Fibroblast of pulmonary artery (primary cell): ENCODE data around the gene SHISA8.

ENCODE experiments used
- DNase-seq: peaks from one replicate; pipeline ENCODE4 v3.0.0-alpha.2; 2010; ENCODE audit warnings: low read depth
- H3K4me3 ChIP-seq: replicated peaks from 2 replicates; pipeline ENCODE4 v1.5.1; 2011; ENCODE audit warnings: low read depth, mild to moderate bottlenecking, control low read depth, low read length, moderate library complexity
- TF ChIP-seq, protein P1 (sequence below): IDR thresholded peaks from 2 replicates; pipeline ENCODE4 v1.5.1; 2011; ENCODE audit warnings: mild to moderate bottlenecking, control low read depth, low read length, inconsistent platforms; ENCODE audit errors: missing control alignments

The SHISA8 gene

DNA sequence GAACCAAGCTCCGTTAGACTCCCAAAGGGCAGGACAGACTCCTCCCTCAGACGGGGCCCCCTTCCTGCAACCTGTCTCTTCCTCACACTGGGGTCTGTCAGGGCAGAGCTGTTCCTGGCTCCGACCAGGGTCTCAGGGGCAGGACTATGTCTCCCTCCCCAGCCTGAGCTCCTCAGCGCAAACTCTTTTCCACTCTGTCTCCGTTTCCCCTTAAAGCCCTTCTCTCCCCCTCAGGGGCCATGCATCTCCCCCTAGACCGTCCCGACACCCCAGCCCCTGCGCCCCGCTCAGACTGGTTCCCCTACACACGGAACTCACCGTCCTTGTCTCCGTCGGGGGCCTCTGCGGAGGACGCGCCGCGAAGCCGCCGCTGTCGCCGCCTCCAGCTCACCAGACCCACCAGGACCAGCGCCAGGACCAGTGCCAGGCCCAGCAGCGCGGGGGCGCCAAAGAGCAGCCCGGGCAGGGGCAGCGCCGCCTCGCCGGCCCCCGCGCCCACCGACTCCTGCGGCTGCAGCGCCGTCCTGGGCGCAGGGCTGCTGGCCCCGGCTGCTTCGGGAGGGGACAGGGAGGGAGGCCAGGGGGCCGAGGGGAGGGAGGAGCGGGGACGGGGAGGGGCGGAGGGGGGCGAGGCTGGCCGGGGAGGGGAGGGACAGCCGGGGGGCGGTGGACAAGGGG is 11.0 kb upstream of the SHISA8 start:
- DNase-seq = peak; percentile 45
- TF ChIP-seq, protein P1, sequence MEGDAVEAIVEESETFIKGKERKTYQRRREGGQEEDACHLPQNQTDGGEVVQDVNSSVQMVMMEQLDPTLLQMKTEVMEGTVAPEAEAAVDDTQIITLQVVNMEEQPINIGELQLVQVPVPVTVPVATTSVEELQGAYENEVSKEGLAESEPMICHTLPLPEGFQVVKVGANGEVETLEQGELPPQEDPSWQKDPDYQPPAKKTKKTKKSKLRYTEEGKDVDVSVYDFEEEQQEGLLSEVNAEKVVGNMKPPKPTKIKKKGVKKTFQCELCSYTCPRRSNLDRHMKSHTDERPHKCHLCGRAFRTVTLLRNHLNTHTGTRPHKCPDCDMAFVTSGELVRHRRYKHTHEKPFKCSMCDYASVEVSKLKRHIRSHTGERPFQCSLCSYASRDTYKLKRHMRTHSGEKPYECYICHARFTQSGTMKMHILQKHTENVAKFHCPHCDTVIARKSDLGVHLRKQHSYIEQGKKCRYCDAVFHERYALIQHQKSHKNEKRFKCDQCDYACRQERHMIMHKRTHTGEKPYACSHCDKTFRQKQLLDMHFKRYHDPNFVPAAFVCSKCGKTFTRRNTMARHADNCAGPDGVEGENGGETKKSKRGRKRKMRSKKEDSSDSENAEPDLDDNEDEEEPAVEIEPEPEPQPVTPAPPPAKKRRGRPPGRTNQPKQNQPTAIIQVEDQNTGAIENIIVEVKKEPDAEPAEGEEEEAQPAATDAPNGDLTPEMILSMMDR = peak; percentile 42
- H3K4me3 ChIP-seq = peak overlapping the region; percentile 14

DNA sequence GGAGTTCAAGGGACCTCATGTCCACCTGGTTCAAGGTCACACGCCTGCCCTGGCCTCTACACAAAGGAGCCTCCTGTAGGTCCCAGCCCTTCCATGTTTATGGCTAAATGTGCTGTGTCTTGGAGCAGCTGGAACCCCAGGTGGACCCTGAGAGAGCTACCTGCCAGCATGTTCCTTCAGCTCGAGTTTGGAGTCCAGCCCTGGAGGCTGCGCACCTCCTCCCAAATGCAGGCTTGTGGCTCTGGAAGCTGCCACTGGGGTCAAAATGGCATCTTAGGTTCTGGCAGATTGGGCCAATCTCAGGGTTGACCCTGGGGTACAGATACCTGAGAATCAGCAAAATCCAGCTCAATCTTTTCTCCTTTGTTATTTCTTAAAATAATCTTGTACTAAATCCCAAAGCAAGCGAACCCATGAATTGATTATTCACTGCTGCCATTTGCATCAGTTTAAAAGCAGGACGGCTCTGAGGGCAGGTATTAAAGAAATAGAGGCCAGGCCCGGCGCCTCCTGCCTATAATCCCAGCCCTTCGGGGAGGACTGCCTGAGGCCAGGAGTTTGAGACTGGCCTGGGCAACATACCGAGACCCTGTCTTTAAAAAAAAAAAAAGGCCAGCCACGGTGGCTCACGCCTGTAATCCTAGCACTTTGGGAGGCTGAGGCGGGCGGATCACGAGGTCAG is 8.9 kb upstream of the SHISA8 start:
- DNase-seq = no peak
- no peak overlapping the region for H3K4me3 ChIP-seq
- TF ChIP-seq, protein P1 = no peak

DNA sequence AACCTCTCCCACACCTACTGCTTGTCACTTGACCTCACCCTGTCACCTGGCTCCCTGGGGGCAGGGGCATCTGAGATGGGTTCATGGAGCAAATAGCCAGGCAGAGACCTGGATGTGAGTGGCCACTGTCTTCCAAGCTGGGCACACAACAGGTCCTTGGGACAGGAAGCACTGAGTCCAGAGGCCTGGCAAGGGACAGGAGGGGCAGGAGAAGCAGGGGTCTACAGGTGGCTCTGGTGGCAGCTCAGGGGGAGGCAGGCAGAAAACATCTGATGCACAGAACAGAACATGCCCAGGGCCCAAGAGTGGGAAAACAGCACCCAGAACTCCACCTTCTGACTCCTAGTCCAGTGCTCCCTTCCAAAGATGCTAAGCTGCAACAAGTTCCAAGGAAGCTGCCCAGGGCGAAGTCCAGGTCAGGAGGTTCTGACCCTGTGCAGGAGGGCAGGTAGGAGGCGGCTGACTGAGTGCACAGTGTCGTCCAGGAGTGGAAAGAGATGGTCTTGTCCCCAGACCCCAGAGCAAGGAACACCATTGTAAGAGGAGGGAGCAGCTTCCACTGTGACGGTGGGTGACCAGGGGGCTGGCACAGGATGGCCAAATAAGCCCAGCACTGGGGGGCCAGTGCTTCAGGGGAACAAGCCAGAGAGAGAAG is 8.2 kb upstream of the SHISA8 start:
- TF ChIP-seq, protein P1 = no peak
- no peak for DNase-seq
- no peak overlapping the region for H3K4me3 ChIP-seq

DNA sequence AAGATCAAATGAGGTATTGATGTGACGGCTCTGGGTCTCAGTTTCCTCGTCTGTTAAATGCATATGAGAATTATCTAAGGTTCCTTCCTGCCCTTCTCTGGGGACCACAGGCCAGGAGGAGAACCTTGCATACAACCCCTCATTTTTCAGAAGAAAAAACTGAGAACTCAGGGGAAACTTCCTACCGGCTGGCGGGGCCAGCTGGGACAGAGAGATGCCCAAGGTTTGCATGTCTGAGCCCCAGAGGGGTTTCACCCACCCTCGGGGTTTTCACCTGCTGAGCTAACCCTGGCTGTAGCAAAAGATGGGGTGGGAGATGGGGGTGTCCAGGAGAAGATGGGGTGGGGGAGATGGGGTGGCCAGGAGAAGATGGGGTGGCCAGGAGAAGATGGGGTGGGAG is 7.5 kb upstream of the SHISA8 start:
- TF ChIP-seq, protein P1 = no peak
- DNase-seq = no peak

DNA sequence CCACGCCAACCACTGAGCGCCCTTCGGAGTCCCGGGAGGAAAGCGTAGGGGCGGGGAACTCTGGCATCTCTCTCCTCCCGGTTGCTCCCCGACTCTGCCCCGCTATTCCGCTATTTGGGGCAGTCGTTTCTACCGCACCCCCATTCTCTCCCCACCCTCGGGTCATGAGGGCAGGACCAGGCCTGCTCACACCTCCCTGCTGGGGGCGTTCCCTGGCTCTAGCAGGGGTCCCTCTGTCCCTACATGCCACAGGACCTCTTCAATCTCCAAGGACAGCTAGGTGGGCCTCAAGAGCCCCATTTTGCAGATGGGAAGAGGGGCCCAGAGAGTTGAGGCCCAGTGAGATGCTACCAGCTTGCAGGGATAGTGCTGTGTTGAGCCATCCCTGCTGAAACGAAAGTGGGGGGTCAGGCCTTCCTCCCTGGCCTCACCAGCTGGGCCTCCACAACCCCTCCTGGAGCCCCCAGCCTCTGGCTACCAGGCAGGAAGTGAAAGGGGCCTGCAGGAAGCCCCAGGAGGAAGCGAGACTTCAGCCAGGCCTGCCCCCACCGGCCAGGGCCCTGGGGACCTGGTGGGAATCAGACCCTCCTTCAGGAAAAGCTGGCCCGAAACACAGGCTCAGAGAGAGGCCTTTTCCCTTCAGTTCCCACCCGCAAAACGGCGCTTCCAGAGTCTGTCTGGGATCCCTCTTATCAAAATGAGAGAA is 5.5 kb upstream of the SHISA8 start:
- TF ChIP-seq, protein P1 = no peak
- no peak overlapping the region for H3K4me3 ChIP-seq
- DNase-seq = no peak

More for the DNA sequence above, 7.5 kb upstream of the SHISA8 start:
- no peak overlapping the region for H3K4me3 ChIP-seq

DNA sequence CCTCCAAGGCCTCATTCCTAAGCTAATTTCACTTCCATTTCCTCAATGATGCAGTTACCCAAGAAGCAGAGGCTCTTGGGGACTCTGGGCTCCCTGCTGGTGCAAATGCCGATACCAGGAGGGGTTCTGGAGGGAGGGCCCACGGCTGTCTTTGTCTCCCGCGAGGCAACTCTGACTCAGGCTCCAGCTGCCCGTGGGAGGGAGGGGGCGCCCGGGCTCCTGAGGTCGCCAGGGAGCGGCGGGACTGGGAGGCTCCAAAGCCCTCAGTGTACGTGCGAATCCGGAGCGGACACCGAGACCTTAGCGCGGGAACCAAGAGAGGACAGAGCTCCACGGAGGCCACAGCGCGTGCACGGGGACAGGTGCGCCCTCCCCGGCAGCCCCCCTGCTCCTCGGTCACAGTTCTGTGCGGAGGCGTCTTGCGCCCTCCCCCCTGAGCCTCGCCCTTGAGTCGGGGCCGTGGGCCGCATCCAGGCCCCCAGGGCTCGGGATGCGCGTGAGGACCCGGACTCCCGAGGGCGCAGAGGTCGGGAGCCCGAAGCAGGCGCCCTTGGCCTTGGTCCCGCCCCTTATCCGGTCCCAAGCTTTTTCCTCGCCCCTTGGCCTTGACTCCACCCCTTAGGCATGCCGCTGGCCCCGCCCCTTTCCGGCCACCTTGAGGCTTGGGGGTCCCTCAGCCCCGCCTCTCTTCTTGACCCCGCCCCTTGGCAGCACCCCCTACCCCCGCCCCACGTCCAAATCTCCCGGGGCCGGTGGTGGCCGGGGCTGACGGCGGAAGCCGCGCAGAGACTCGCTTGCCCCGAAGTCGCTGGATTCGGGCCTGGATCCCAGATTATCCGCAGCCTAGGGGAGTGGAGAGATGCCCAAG is 4.7 kb upstream of the SHISA8 start:
- no peak for DNase-seq

More for the DNA sequence above, 4.7 kb upstream of the SHISA8 start:
- H3K4me3 ChIP-seq = peak overlapping the region; percentile 40
- TF ChIP-seq, protein P1 = no peak
